ENCODE data around the gene SLC6A6.

- TF ChIP-seq CTCF (optimal IDR thresholded peaks at IDR 0.05 in 1 of 3, IDR thresholded peaks at IDR 0.05 in 1 of 3, conservative IDR thresholded peaks at IDR 0.05 in 1 of 3; ENCODE audit: extremely low read depth in 1 of 3, insufficient read depth in 2 of 3, low read length in 3 of 3) (no peak), EZH2 (IDR thresholded peaks at IDR 0.05; ENCODE audit: low read length) (no peak)
Observed at GRCh38 chr3:14512942-14513327, 110.5 kb downstream of the SLC6A6 start.
